ENCODE measurements around the gene DNAJB2.
A peak's percentile ranks its signal among the peaks of the same experiment; 100 is the strongest.

DNAJB2 gene

DNA sequence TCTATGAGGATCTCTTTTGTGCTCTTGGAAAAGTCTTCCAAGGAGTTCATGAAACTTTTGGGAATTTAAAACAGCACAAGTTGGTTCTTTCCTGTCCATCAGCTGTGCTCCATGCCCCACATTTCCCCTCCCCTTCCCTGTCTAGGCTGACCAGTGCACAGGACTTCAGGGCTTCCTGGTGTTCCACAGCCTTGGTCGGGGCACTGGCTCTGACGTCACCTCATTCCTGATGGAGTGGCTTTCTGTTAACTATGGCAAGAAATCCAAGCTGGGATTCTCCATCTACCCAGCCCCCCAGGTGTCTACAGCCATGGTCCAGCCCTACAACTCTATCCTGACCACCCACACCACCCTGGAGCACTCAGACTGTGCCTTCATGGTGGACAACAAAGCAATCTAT is 8.1 kb upstream of the DNAJB2 start:
- no peak overlapping the region for H3K4me3 ChIP-seq (replicated peaks; ENCODE audit: low read depth, low read length)
- TF ChIP-seq, protein P1, sequence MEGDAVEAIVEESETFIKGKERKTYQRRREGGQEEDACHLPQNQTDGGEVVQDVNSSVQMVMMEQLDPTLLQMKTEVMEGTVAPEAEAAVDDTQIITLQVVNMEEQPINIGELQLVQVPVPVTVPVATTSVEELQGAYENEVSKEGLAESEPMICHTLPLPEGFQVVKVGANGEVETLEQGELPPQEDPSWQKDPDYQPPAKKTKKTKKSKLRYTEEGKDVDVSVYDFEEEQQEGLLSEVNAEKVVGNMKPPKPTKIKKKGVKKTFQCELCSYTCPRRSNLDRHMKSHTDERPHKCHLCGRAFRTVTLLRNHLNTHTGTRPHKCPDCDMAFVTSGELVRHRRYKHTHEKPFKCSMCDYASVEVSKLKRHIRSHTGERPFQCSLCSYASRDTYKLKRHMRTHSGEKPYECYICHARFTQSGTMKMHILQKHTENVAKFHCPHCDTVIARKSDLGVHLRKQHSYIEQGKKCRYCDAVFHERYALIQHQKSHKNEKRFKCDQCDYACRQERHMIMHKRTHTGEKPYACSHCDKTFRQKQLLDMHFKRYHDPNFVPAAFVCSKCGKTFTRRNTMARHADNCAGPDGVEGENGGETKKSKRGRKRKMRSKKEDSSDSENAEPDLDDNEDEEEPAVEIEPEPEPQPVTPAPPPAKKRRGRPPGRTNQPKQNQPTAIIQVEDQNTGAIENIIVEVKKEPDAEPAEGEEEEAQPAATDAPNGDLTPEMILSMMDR (IDR thresholded peaks at IDR 0.05; ENCODE audit: low read length, missing control alignments) = no peak
- no peak for DNase-seq (ENCODE audit: low read depth)

- H3K4me3 ChIP-seq (replicated peaks; ENCODE audit: low read depth, low read length) = no peak overlapping the region
- DNase-seq (ENCODE audit: low read depth) = no peak
- TF ChIP-seq, protein P1 (IDR thresholded peaks at IDR 0.05; ENCODE audit: low read length, missing control alignments) = no peak
Observed at GRCh38 chr2:219272356-219272755, 6.8 kb upstream of the DNAJB2 start.

DNA sequence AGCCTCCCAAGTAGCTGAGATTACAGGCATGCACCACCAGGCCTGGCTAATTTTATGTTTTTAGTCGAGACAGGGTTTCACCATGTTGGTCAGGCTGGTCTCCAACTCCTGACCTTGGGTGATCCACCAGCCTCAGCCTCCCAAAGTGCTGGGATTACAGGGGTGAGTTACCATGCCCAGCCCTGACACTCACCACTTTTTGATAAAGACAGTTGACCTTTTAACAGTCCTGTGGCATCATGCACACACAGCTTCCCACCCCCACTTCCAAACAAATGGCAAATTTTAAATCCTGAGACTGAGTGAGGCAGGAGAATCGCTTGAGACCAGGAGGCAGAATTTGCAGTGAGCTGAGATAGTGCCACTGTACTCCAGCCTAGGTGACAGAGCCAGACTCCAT is 6.2 kb upstream of the DNAJB2 start:
- no peak overlapping the region for H3K4me3 ChIP-seq (replicated peaks; ENCODE audit: low read depth, low read length)
- TF ChIP-seq, protein P1 (IDR thresholded peaks at IDR 0.05; ENCODE audit: low read length, missing control alignments) = no peak
- no peak for DNase-seq (ENCODE audit: low read depth)

GRCh38 chr2:219273937-219274336 is 5.2 kb upstream of the DNAJB2 start:
- TF ChIP-seq, protein P1 (IDR thresholded peaks at IDR 0.05; ENCODE audit: low read length, missing control alignments) = no peak
- no peak for DNase-seq (ENCODE audit: low read depth)
- no peak overlapping the region for H3K4me3 ChIP-seq (replicated peaks; ENCODE audit: low read depth, low read length)

- H3K4me3 ChIP-seq (replicated peaks; ENCODE audit: low read depth, low read length) = no peak overlapping the region
- TF ChIP-seq, protein P1 (IDR thresholded peaks at IDR 0.05; ENCODE audit: low read length, missing control alignments) = no peak
Observed at GRCh38 chr2:219274361-219274921, 4.7 kb upstream of the DNAJB2 start.

DNA sequence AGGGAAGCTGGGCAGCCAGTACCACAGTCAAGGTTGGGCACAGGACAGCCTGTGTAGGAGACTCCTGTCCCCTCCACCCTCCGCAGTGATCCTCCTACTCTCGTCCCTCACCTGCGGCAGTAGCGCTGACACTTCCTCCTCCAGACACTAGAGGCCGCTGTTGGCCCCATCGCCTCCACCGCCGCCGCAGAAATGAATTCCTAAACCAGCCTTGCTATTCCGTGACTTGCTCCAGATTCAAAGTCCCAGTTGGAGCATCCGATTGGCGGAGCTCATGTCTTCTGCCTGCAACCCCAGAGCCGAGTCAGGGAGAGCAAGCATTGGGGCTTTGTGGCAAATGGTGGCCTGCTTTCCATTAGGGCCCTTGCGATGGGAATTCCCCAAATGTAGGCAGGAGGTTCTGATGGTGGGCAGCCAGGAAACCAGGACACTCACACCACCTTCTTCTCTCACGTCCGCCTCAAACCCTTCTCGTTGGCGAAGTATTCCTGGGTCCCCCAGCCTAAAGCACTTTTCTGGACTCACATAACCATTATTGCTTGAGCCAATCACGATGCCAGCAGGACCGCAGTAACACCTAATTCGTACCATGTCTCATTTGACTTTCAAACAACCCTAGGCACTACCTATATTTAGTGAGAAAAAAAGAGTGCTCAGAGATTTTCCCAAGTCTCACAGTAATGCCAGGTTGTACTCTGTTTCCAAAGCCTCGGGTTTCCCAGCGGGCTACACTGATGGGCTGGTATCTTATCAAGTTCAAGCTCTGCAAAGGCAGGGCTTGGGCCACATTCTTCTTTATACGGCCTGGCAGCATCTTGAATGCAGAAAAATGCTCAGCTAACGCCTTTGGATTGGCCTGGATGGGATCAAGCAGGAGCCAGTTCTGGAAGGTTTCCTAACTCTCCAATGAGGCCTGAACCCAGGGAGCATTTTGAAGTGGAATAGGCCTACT is 1.2 kb upstream of the DNAJB2 start:
- TF ChIP-seq, protein P1 (IDR thresholded peaks at IDR 0.05; ENCODE audit: low read length, missing control alignments) = peak; percentile 97
- H3K4me3 ChIP-seq (replicated peaks; ENCODE audit: low read depth, low read length) = no peak overlapping the region
- DNase-seq (ENCODE audit: low read depth) = peak; percentile 82

More at GRCh38 chr2:219274361-219274921, 4.7 kb upstream of the DNAJB2 start:
- peak; percentile 79 for DNase-seq (ENCODE audit: low read depth)
